ENCODE measurements around the gene GNB1L. TPM values are rescaled to one million over a fixed set of nuclear protein-coding genes. Genes with fewer than 3 reads are reported as not detected.

GNB1L gene
- total RNA-seq, 5 donors from 2014 or later (not counting 1 experiment from before 2014, with no cell fraction given): 4.8 to 13.7 (median 12.9) TPM

DNA sequence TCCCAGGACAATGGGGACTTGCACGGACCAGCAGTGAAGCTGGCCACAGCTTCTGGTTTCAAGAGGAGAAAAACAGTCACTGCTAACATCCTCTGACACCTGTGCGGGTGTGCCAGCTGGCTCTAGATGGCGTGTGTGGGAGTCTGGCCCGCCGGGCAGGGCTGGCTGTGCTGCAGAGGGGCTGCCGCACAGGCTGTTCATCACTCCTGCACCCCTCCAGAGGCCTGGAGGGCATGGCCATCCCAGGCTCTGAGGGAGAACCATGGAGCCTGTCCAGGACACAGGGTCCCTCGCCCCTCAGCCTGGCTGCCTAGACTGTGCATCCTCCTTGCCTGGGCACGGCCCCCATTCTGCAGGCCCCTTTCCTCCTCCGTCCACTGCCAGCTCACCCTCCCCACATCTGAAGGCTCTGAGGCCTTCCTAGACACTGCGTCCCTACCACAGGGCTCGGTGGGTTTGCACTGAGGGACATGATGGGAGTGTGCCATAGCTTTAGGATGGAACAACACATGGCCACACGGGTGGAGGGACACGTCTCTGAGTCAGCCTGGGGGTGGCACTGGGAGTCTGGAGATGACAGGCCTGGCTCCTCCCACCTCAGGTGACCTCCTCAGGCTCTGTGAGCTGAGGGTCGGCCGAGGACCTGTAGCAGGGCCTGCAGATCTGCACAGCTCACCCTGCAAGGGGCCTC, 42.1 kb upstream of the GNB1L start:
- Histone ChIP-seq H3K36me3 (ENCODE audit: control insufficient read depth in 2 of 2, extremely low read depth in 1 of 2, insufficient read depth in 1 of 2, low read length in 1 of 2) (peaks cover 0 to 10% of the 10 kb centered on the region in 2 donors), H3K4me1 (ENCODE audit: control insufficient read depth in 1 of 2, extremely low read depth in 1 of 2, insufficient read depth in 2 of 2, low read length in 2 of 2) (peaks cover 45 to 56% of the 10 kb centered on the region in 2 experiments), H3K4me3 (ENCODE audit: control insufficient read depth in 1 of 2, extremely low read depth in 1 of 2, low read length in 1 of 2) (no peak overlapping the region), H3K27ac (ENCODE audit: low read length) (no peak overlapping the region), H3K9me3 (no peaks in the 10 kb centered on the region), H3K27me3 (replicated peaks in 1 of 2; ENCODE audit: control insufficient read depth in 2 of 2, extremely low read depth in 1 of 2, insufficient read depth in 2 of 2, low read length in 1 of 2) (no peaks in the 10 kb centered on the region)
- H3K27ac Mint-ChIP-seq: peak overlapping the region; percentile 84 to 99
- H3K4me1 Mint-ChIP-seq: peaks cover 54 to 55% (median 55%) of the 10 kb centered on the region in 3 donors
- 44% methylated on average over 11 of the region's 15 CpGs for WGBS (ENCODE audit: insufficient coverage)
- no peaks in the 10 kb centered on the region for H3K9me3 Mint-ChIP-seq
- DNase-seq (peak in 19 of 35 experiments; percentile 5 to 58 (median 35)), ATAC-seq (replicated peaks in 1 of 4) (peak; percentile 30 to 43 (median 38))
- CTCF ChIA-PET: interaction anchor here (0.5 to 0.6 kb wide), 2 partner anchors 56 to 1803 kb away, joined by 3 read pairs; no protein-coding TSS in a partner anchor
- peaks cover 7% of the 10 kb centered on the region for H3K36me3 Mint-ChIP-seq
- no peaks in the 10 kb centered on the region for H3K27me3 Mint-ChIP-seq
- POLR2A ChIA-PET: no interaction called here
- peak overlapping the region in 1 of 3 donors; percentile 86 for H3K4me3 Mint-ChIP-seq

- POLR2A ChIA-PET: no interaction called here
- H3K36me3 ChIP-seq (ENCODE audit: control insufficient read depth in 2 of 2, extremely low read depth in 1 of 2, insufficient read depth in 1 of 2, low read length in 1 of 2): peaks cover 0 to 3% of the 10 kb centered on the region in 2 donors
Measured at GRCh38 chr22:19895160-19895849, 40.6 kb upstream of the GNB1L start.

DNA sequence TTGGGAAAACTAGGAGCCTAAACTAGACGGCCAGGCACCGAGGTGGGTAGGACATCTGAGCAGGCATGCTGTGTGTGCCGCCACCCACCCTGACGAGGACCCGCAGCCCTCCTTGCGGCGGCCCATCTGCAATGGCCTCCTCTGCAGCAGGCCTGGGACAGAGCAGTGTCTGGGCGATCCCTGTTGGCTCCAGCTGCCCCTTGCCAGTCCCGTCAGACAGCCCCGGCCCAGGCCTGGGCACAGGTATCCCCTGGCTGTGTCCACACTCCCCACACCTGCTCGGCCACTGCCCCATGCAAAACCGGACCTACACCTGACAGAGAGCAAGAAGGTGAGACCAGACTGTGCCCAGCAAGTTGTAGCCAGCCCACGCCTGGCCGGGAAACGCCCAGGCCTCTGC, 38.7 kb upstream of the GNB1L start:
- Histone ChIP-seq H3K36me3 (ENCODE audit: control insufficient read depth in 2 of 2, extremely low read depth in 1 of 2, insufficient read depth in 1 of 2, low read length in 1 of 2) (peaks cover 0 to 3% of the 10 kb centered on the region in 2 donors), H3K27me3 (replicated peaks in 1 of 2; ENCODE audit: control insufficient read depth in 2 of 2, extremely low read depth in 1 of 2, insufficient read depth in 2 of 2, low read length in 1 of 2) (no peaks in the 10 kb centered on the region), H3K9me3 (no peaks in the 10 kb centered on the region), H3K4me3 (ENCODE audit: control insufficient read depth in 1 of 2, extremely low read depth in 1 of 2, low read length in 1 of 2) (no peak overlapping the region), H3K27ac (ENCODE audit: low read length) (peak overlapping the region; percentile 77), H3K4me1 (ENCODE audit: control insufficient read depth in 1 of 2, extremely low read depth in 1 of 2, insufficient read depth in 2 of 2, low read length in 2 of 2) (peaks cover 66 to 91% of the 10 kb centered on the region in 2 experiments)
- WGBS (ENCODE audit: insufficient coverage): 95% methylated on average over 15 of the region's 15 CpGs
- peak overlapping the region in 1 of 3 donors; percentile 86 for H3K4me3 Mint-ChIP-seq
- H3K27ac Mint-ChIP-seq: peak overlapping the region; percentile 99 to 100
- H3K27me3 Mint-ChIP-seq: no peaks in the 10 kb centered on the region
- DNase-seq: no peak
- H3K4me1 Mint-ChIP-seq: peaks cover 76 to 82% (median 80%) of the 10 kb centered on the region in 3 donors
- POLR2A ChIA-PET: interaction anchor here in 1 of 2 donors (0.7 kb wide), 1 partner anchor 161 kb away, joined by 3 read pairs; no protein-coding TSS in a partner anchor
- no peaks in the 10 kb centered on the region for H3K9me3 Mint-ChIP-seq
- H3K36me3 Mint-ChIP-seq: peaks cover 3% of the 10 kb centered on the region
- ATAC-seq (replicated peaks in 1 of 4): no peak
- CTCF ChIA-PET: no interaction called here

More at GRCh38 chr22:19895160-19895849, 40.6 kb upstream of the GNB1L start:
- no peak overlapping the region for H3K4me3 ChIP-seq (ENCODE audit: control insufficient read depth in 1 of 2, extremely low read depth in 1 of 2, low read length in 1 of 2)
- DNase-seq (peak in 4 of 35 experiments; percentile 12 to 33 (median 17)), ATAC-seq (replicated peaks in 1 of 4) (no peak)
- Mint-ChIP-seq H3K27me3 (no peaks in the 10 kb centered on the region), H3K4me3 (peak overlapping the region in 1 of 3 donors; percentile 86), H3K9me3 (no peaks in the 10 kb centered on the region), H3K4me1 (peaks cover 69 to 70% (median 70%) of the 10 kb centered on the region in 3 donors), H3K36me3 (peaks cover 3% of the 10 kb centered on the region), H3K27ac (peak overlapping the region; percentile 84 to 99)
- CTCF ChIA-PET: no interaction called here
- no peaks in the 10 kb centered on the region for H3K9me3 ChIP-seq
- H3K27me3 ChIP-seq (replicated peaks in 1 of 2; ENCODE audit: control insufficient read depth in 2 of 2, extremely low read depth in 1 of 2, insufficient read depth in 2 of 2, low read length in 1 of 2): no peaks in the 10 kb centered on the region
- 83% methylated on average over 23 of the region's 23 CpGs for WGBS (ENCODE audit: insufficient coverage)
- peaks cover 58 to 71% of the 10 kb centered on the region in 2 experiments for H3K4me1 ChIP-seq (ENCODE audit: control insufficient read depth in 1 of 2, extremely low read depth in 1 of 2, insufficient read depth in 2 of 2, low read length in 2 of 2)
- no peak overlapping the region for H3K27ac ChIP-seq (ENCODE audit: low read length)

DNA sequence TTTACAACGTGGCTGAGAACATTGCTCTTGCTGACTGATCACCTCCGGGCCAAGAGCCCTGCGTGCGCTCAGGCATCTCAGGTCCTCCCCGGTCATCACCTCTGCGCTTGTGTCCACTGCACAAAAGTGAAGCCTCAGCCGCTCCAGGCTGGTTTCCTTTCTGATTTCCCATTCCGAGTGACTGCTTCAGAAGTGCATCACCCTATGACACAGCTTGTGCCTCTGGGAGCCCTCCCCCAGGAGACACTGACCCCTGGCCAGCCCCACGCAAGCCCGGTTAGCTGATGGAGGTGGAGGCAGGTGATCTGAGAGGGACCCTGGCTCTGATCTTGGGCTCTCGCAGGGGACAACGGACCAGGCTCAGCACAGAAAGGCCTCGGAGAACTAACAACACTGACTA, 38.3 kb upstream of the GNB1L start:
- peaks cover 3% of the 10 kb centered on the region for H3K36me3 Mint-ChIP-seq
- ATAC-seq (replicated peaks in 1 of 4): no peak
- no peak for DNase-seq
- no peaks in the 10 kb centered on the region for H3K27me3 ChIP-seq (replicated peaks in 1 of 2; ENCODE audit: control insufficient read depth in 2 of 2, extremely low read depth in 1 of 2, insufficient read depth in 2 of 2, low read length in 1 of 2)
- WGBS (ENCODE audit: insufficient coverage): 60% methylated on average over 7 of the region's 13 CpGs
- peaks cover 69 to 95% of the 10 kb centered on the region in 2 experiments for H3K4me1 ChIP-seq (ENCODE audit: control insufficient read depth in 1 of 2, extremely low read depth in 1 of 2, insufficient read depth in 2 of 2, low read length in 2 of 2)
- H3K4me3 Mint-ChIP-seq: peak overlapping the region; percentile 17 to 86 (median 67)
- ChIA-PET CTCF (no interaction called here), POLR2A (interaction anchor here in 1 of 2 donors (0.7 kb wide), 1 partner anchor 160 kb away, joined by 3 read pairs; no protein-coding TSS in a partner anchor)
- no peaks in the 10 kb centered on the region for H3K9me3 Mint-ChIP-seq
- peak overlapping the region; percentile 99 to 100 for H3K27ac Mint-ChIP-seq
- peaks cover 76 to 87% (median 84%) of the 10 kb centered on the region in 3 donors for H3K4me1 Mint-ChIP-seq
- no peaks in the 10 kb centered on the region for H3K9me3 ChIP-seq
- peak overlapping the region; percentile 77 for H3K27ac ChIP-seq (ENCODE audit: low read length)
- H3K4me3 ChIP-seq (ENCODE audit: control insufficient read depth in 1 of 2, extremely low read depth in 1 of 2, low read length in 1 of 2): peak overlapping the region in 1 of 2 donors; percentile 15
- H3K36me3 ChIP-seq (ENCODE audit: control insufficient read depth in 2 of 2, extremely low read depth in 1 of 2, insufficient read depth in 1 of 2, low read length in 1 of 2): no peaks in the 10 kb centered on the region
- H3K27me3 Mint-ChIP-seq: no peaks in the 10 kb centered on the region

DNA sequence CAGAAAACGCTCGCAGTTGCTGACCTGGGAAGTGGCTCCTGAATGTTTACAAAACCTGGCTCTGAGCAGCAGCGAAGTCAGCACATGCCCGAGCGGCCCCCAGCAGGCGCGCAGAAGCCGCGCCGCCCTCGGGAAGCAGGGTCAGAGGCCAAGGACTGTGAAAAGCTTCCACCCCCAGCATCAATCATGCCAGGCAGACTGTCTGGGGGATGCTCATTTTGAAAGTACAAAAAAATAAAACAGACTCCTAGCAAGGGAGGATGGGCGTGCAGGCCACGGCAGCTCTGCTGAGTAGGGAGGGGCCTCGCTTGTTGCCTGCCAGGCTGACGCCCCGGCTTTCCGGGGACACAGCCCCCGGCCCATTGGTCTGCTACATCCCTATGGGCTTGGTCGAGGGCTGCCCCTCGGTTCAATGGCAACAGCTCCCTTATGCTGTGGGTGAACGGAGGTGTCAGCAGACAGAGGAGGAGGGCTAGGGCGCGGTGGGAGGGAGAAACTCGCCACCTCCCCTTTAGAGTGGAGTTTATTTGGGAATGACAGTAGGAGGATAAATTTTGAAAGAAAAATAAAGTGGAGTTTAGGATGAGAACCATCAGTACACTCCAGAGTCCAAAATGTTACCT, 37.7 kb upstream of the GNB1L start:
- Mint-ChIP-seq H3K27me3 (no peaks in the 10 kb centered on the region), H3K4me3 (peak overlapping the region; percentile 67 to 86 (median 80)), H3K27ac (peak overlapping the region; percentile 99 to 100), H3K4me1 (peaks cover 77 to 90% (median 89%) of the 10 kb centered on the region in 3 donors), H3K36me3 (peaks cover 1% of the 10 kb centered on the region), H3K9me3 (no peaks in the 10 kb centered on the region)
- 3% methylated on average over 16 of the region's 24 CpGs for WGBS (ENCODE audit: insufficient coverage)
- ChIA-PET CTCF (interaction anchor here in 1 of 2 donors (1.7 kb wide), 1 partner anchor 36 kb away, joined by 9 read pairs; no protein-coding TSS in a partner anchor), POLR2A (no interaction called here)
- Histone ChIP-seq H3K27ac (ENCODE audit: low read length) (peak overlapping the region; percentile 77), H3K27me3 (replicated peaks in 1 of 2; ENCODE audit: control insufficient read depth in 2 of 2, extremely low read depth in 1 of 2, insufficient read depth in 2 of 2, low read length in 1 of 2) (no peaks in the 10 kb centered on the region), H3K4me3 (ENCODE audit: control insufficient read depth in 1 of 2, extremely low read depth in 1 of 2, low read length in 1 of 2) (peak overlapping the region; percentile 42 to 60), H3K4me1 (ENCODE audit: control insufficient read depth in 1 of 2, extremely low read depth in 1 of 2, insufficient read depth in 2 of 2, low read length in 2 of 2) (peaks cover 75 to 99% of the 10 kb centered on the region in 2 experiments), H3K9me3 (no peaks in the 10 kb centered on the region), H3K36me3 (ENCODE audit: control insufficient read depth in 2 of 2, extremely low read depth in 1 of 2, insufficient read depth in 1 of 2, low read length in 1 of 2) (no peaks in the 10 kb centered on the region)
- DNase-seq (peak in 28 of 35 experiments; percentile 19 to 70 (median 41)), ATAC-seq (replicated peaks in 1 of 4) (peak; percentile 51 to 60 (median 52))

Data from T-cell (primary cell).